ENCODE data around the gene XRN2.

The XRN2 gene

DNA sequence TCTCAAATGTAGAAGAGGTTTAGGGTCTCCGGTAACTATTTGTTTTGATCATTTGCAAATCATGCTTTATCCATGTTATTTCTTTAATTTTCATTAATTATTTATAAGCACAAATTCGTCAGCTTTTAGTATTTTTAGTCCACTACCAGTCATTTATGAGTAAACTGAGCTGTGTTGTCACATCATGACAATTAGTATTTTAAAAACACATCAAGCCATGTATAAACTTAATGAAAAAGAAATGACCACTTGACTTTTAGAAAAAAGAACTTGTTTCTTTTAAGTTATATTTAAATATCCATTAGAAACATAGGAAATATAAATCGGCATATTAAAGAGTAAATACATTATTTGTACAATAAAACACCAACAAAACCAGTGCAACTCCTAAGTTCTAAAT is 91.4 kb downstream of the XRN2 start:
- TF ChIP-seq GATA2 (IDR thresholded peaks at IDR 0.05; ENCODE audit: low read depth, low read length) (no peak), GATA3 (IDR thresholded peaks at IDR 0.05; ENCODE audit: low read depth, low read length) (no peak)

GRCh38 chr20:21395051-21395665 is 92.0 kb downstream of the XRN2 start:
- TF ChIP-seq GATA2 (IDR thresholded peaks at IDR 0.05; ENCODE audit: low read depth, low read length): no peak
- TF ChIP-seq GATA3 (IDR thresholded peaks at IDR 0.05; ENCODE audit: low read depth, low read length): no peak

DNA sequence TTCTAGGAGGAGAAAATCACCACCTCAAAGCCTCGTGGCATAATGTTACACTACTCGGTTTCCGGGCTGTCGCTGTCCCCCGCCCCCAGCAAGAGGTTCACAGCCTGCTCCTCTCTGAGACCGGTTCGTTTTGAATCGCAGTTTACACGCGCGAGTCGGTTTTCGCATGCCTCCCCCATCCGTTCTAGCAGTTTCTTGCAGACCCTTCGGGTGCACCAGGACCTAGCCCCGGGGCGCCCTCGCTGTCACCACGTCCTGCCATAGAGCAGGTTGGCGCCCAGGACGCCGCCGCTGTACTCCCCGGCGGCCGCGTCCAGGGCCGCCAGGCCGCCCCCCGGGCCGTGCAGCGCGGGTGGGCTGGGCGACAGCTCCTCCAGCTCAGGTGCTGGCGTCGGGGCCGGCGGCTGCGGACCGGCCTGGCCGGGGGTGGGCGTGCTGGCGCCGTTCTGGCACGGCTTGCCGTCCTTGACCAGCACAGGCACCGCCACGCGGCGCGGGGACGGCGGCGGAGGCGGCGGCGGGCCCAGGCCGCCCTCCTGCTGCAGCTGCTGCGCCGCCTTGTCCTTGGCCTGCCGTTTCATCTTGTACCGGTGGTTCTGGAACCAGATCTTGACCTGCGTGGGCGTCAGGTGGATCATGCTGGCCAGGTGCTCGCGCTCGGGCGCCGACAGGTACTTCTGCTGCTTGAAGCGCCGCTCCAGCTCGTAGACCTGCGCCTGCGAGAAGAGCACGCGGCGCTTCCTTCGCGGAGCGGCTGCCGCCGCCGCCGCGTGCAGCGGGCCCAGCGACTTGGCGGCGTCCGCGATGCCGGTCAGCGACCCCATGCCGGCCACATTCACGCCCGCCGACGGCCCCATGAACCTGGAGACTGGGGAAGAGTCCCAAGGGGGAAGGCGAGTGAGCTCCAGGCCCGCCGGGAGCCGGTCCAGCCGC is 92.8 kb downstream of the XRN2 start:
- TF ChIP-seq GATA2 (IDR thresholded peaks at IDR 0.05; ENCODE audit: low read depth, low read length) (no peak), GATA3 (IDR thresholded peaks at IDR 0.05; ENCODE audit: low read depth, low read length) (no peak)

DNA sequence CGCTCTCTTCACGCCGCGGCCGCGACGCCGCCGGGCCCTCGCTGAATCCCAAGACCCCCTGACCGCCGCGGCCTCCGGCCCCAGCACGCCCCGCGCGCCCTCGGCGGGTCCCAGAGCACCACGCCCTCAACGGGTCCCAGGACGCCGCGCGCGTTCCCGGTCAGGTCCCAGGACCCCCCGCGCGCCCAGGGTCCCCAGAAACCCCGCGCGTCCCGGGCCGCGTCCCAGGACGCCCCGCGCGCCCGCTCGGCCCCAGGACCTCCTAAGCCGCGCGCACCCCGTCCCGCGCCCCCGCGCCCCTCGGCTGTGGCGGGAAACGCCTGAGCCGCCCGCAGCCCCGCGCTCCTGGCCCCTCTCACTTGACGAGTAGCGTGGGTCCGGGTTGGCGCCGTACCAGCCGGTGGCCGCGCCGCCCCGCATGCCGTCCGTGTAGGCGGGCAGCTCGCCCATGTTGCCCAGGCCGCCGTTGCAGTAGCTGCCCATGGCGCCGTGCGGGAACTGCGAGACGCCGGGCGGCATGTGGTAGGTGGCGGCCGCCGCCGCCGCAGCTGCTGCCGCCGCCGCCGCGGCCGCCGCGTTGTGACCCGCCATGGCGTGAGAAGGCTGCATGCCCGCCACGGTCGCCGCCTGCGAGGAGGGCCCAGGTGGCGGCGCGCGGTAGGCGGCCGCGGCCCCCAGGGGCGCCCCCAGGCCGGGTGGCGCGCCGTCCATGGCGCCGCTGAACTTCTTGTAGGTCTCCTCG is 93.6 kb downstream of the XRN2 start:
- TF ChIP-seq GATA2 (IDR thresholded peaks at IDR 0.05; ENCODE audit: low read depth, low read length) (no peak), GATA3 (IDR thresholded peaks at IDR 0.05; ENCODE audit: low read depth, low read length) (no peak)

DNA sequence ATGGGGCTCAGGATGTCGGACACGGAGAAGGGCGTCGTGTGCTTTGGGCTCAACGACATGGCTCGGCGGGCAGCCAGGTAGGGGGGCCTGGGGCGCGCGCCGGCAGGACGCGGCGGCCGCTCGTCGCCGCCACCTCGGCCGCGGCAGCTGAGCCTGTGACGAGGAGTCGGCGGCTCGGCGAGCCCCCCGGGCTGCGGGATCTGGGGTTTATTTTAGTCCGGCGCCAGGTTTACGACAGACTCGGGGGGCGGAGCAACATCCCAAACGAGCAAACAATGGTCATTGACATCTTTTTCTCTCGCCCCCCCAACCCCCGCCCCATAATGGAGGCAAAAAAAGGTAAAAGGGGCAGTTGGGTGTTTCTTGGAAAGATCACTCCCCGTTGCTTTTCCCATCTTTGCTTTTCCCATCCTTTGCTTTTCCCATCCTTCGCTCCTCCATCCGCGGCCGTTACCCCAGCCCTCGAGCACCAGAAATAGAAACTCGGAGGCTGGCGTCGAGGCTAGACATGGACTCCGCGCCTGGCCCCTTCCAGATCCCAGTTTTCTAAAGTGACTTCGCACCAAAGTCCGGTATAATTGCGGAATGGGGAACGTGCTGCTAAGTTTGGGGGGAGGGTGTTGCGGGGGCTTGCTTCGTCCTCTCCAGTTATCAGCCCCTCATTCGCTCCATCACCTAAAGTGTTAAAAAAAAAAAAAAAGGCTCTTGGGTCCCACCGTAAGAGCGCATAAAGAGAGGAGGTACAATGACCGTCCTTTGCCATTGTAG is 94.4 kb downstream of the XRN2 start, which contains the start of gene NKX2-4:
Gene NKX2-4 (minus strand): TSS at position 186 of the 768 bp plus-strand sequence. CDS start 127 bp downstream, at position 59.
- TF ChIP-seq GATA3 (IDR thresholded peaks at IDR 0.05; ENCODE audit: low read depth, low read length) (no peak), GATA2 (IDR thresholded peaks at IDR 0.05; ENCODE audit: low read depth, low read length) (no peak)

DNA sequence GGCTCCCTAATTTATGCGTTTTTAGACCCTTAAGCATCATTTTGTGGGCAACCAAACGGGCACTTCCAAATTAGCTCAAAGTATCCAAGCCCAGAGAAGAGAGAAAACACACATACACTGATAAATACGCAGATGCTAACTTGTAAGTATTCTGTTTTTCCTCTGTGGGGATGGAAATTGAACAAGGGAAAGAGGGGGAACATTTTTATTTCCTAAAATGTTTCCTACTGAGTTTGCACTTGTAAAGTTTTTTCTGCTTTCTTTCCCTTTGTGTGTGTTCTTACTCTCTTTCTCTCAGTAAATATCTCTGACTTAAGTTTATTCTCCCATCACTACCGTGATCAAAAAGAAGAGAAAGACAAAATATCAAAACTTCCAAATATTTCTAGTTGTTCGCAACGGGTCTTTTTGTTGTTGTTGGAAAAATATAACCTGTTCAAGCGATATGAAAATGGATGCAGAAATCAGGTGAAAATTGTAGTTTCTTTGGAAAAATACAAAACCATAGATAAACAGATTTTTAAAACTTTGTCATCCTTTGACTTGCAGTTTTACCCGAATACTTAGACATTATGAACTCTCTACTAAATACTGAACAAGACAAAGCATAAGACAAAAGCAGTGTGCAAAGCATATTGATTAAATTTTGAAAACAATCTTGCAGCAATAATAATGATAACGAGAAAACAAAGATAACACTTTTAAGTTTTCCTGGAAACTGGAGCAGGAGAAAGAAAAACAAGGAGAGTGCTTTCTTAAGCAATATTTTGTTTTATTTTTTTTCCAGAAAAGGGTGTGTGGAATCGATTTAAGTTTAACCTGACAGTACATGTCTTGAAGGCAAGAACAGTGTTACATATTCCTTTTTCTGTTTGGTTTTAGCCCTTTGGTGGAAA is 95.2 kb downstream of the XRN2 start:
- TF ChIP-seq GATA3 (IDR thresholded peaks at IDR 0.05; ENCODE audit: low read depth, low read length) (no peak), GATA2 (IDR thresholded peaks at IDR 0.05; ENCODE audit: low read depth, low read length) (no peak)

- TF ChIP-seq GATA2 (IDR thresholded peaks at IDR 0.05; ENCODE audit: low read depth, low read length): no peak
These were observed 95.9 kb downstream of the XRN2 start for GRCh38 chr20:21399005-21399475.

DNA sequence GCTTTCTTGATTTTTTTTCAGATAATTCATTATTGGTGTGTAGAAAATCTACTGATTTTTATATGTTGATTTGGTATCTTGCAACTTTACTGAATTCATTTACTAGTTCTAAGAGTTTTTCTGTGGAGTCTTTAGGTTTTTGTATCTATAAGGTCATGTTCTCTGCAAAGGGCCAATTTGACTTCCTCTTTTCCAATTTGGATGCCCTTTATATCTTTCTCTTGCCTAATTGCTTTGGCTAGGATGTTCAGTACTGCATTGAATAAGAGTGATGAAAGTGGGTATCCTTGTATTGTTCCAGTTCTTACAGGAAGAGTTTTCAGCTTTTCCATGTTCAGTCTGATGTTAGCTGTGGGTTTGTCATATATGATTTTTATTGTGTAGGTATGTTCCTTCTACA is 108.6 kb downstream of the XRN2 start:
- TF ChIP-seq GATA3 (IDR thresholded peaks at IDR 0.05; ENCODE audit: low read depth, low read length): no peak

DNA sequence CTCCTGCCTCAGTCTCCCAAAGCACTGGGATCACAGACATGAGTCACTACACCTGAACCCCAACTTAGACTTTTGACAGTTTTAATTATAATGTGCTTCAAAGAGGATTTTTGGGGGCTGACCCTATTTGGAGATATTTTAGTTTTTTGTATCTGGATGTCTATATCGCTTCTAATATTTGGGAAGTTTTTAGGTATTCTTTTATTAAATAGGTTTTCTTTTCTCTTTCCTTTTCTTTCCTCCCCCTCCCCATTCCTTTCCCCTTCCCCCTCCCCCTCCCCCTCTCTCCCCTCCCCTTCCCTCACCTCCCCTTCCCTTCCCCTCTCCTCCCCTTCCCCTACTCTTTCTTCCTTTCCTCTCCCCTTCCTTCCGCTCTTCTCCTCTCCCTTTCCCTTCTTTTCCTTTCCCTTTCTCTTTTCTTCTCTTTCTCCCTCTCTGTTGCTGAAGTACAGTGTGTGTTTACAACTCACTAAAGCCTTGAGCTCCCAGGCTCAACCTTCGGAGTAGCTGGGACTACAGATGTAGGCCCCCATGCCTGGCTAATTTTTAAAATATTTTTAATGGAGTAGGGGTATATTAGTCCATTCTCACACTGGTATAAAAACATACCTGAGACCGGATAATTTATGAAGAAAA is 118.6 kb downstream of the XRN2 start:
- TF ChIP-seq GATA3 (IDR thresholded peaks at IDR 0.05; ENCODE audit: low read depth, low read length) (no peak), GATA2 (IDR thresholded peaks at IDR 0.05; ENCODE audit: low read depth, low read length) (no peak)

- TF ChIP-seq GATA3 (IDR thresholded peaks at IDR 0.05; ENCODE audit: low read depth, low read length): no peak
- no peak for TF ChIP-seq GATA2 (IDR thresholded peaks at IDR 0.05; ENCODE audit: low read depth, low read length)
These were observed 121.7 kb downstream of the XRN2 start for GRCh38 chr20:21424846-21425245.

GRCh38 chr20:21430020-21430419 is 126.9 kb downstream of the XRN2 start:
- no peak for TF ChIP-seq GATA3 (IDR thresholded peaks at IDR 0.05; ENCODE audit: low read depth, low read length)
- no peak for TF ChIP-seq GATA2 (IDR thresholded peaks at IDR 0.05; ENCODE audit: low read depth, low read length)

GRCh38 chr20:21432911-21433310 is 129.8 kb downstream of the XRN2 start:
- no peak for TF ChIP-seq GATA2 (IDR thresholded peaks at IDR 0.05; ENCODE audit: low read depth, low read length)
- no peak for TF ChIP-seq GATA3 (IDR thresholded peaks at IDR 0.05; ENCODE audit: low read depth, low read length)
